Spleen (tissue), 11 donors: Measurements from ENCODE around the gene ABCA3. TPM values are rescaled to one million over a fixed set of nuclear protein-coding genes. Genes with fewer than 3 reads are reported as not detected.

ENCODE experiments used
- DNase-seq: peaks from one replicate; pipeline ENCODE4 v3.0.0-alpha.2; 2020
- H3K27ac ChIP-seq, 8 donors: fragments of 200-600 bp; sonication (generic) in 7 of 8; 1 replicate in 4 of 8; 2 replicates in 4 of 8; pipeline versions ENCODE4 v1.5.0 to v1.8.0; 2016 to 2021; ENCODE audit warnings: inconsistent platforms in 4 of 8, mild to moderate bottlenecking in 4 of 8, moderate library complexity in 1 of 8
- H3K27me3 ChIP-seq, 7 donors: fragments of 200-600 bp; sonication (generic) in 6 of 7; replicated peaks in 1 of 7; 1 replicate in 4 of 7; 2 replicates in 3 of 7; pipeline versions ENCODE4 v1.5.0 to v1.8.0; 2016 to 2021; ENCODE audit warnings: inconsistent platforms in 3 of 7, mild to moderate bottlenecking in 1 of 7
- H3K36me3 ChIP-seq, 6 donors: fragments of 200-600 bp; sonication (generic) in 5 of 6; 1 replicate in 4 of 6; 2 replicates in 2 of 6; pipeline versions ENCODE4 v1.5.0 to v1.8.0; 2016 to 2021; ENCODE audit warnings: inconsistent platforms in 2 of 6
- H3K4me1 ChIP-seq, 6 donors: fragments of 200-600 bp; sonication (generic) in 5 of 6; 1 replicate in 3 of 6; 2 replicates in 3 of 6; pipeline versions ENCODE4 v1.5.0 to v1.8.0; 2016 to 2021; ENCODE audit warnings: inconsistent platforms in 3 of 6
- H3K4me3 ChIP-seq, 8 donors: fragments of 200-600 bp; sonication (generic) in 7 of 8; 1 replicate in 4 of 8; 2 replicates in 4 of 8; pipeline versions ENCODE4 v1.5.0 to v1.8.0; 2016 to 2021; ENCODE audit warnings: inconsistent platforms in 4 of 8, mild to moderate bottlenecking in 4 of 8, moderate library complexity in 2 of 8
- H3K9me3 ChIP-seq, 8 donors: fragments of 200-600 bp; sonication (generic) in 7 of 8; 1 replicate in 4 of 8; 2 replicates in 4 of 8; pipeline versions ENCODE4 v1.5.0 to v1.8.0; 2016 to 2021; ENCODE audit warnings: inconsistent platforms in 4 of 8
- POLR2A ChIP-seq, 3 donors: fragments of 450-650 bp; IDR thresholded peaks; one replicate each; pipeline ENCODE4 v1.5.1; 2017; ENCODE audit warnings: antibody characterized with exemption in 3 of 3, mild to moderate bottlenecking in 1 of 3
- POLR2AphosphoS5 ChIP-seq, 3 donors: sonication (generic); formaldehyde crosslinking; IDR thresholded peaks; one replicate each; pipeline ENCODE4 v1.5.1; 2017; ENCODE audit warnings: antibody characterized with exemption in 3 of 3
- WGBS, 5 donors: extraction: QIAGEN DNeasy Blood & Tissue Kit in 3 of 5; methylation state at CpG; one replicate each; pipeline versions ENCODE4 v1.1.5 to v1.1.7; 2013 to 2018; 5-methylcytosine and 5-hydroxymethylcytosine counted together
- intact Hi-C: fragments of 100-400 bp; cut with DNase I; formaldehyde crosslinking; loops from one replicate; pipeline ENCODE4 v1.15.0; 2023; ENCODE audit warnings: low total_unique reads
- polyA plus RNA-seq, 3 donors: library from polyadenylated mRNA; stranded (reverse); fragments of 200-250 nt; gene quantifications; one replicate each; pipeline ENCODE4 v1.2.1, GENCODE V29; 2013
- total RNA-seq, 7 donors: library from RNA; depleted of rRNA in 3 of 7; stranded (reverse); fragments of >200 nt in 3 of 7; fragmentation: NEBNext Ultra II Directional in 4 of 7; extraction: Animal tissue kit (Norgen Biotek cat#: 25700) in 4 of 7; gene quantifications; one replicate each; pipeline versions ENCODE4 v1.1.0 to v1.2.1, GENCODE V29; 2016 to 2021
- TF ChIP-seq, protein P1 (sequence below), 11 experiments: fragments of 200-600 bp in 7 of 11; fragments of 450-650 bp in 4 of 11; sonication (generic) in 4 of 11; IDR thresholded peaks in 8 of 11; conservative IDR thresholded peaks in 3 of 11; 1 replicate in 7 of 11; 2 replicates in 4 of 11; pipeline versions ENCODE4 v1.4.0 to v1.8.0; 2016 to 2021; ENCODE audit warnings: antibody characterized with exemption in 11 of 11, inconsistent platforms in 4 of 11, mild to moderate bottlenecking in 1 of 11
- donor health status: healthy with polysubstance abuse.
- donor health status: DM: no; HTN: no; CAD: no; lungs with moderate emphysema.
- donor health status: DM: no; HTN: no; CAD: no.
- donor health status: Bipolar disorder and iron deficiency.
- donor health status: healthy.
- donor health status: DM: no; HTN: no; CAD: no.
- donor health status: DM: yes; HTN: yes; CAD: no.

Gene ABCA3
- total and polyA plus RNA-seq, 10 donors: 2.5 to 12.6 (median 6.8) TPM

DNA sequence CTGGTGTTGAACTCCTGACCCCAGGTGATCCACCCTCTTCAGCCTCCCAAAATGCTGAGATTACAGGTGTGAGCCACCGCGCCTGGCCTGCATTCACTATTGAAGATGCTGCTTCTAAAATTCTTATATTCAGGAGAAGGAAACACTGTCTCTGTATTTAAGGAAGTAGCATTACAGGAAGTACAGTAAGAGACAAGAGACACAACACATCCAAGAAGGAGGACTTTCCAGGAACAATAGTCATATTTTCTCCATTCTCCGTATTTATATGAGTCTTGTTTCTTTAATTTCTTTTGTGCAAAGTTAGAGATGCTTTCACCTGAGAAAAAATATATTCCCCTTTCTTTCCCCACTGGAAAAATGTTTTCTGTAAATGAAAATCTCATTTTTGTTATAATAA, 18.3 kb upstream of the ABCA3 start:
- no peak for DNase-seq
- Histone ChIP-seq H3K27me3 (peaks cover 0 to 70% (median 0%) of the 10 kb centered on the region in 7 donors), H3K4me3 (no peak overlapping the region), H3K4me1 (no peaks in the 10 kb centered on the region), H3K9me3 (no peaks in the 10 kb centered on the region), H3K27ac (no peak overlapping the region), H3K36me3 (no peaks in the 10 kb centered on the region)
- intact Hi-C loops: no loop called here
- TF ChIP-seq, protein P1, sequence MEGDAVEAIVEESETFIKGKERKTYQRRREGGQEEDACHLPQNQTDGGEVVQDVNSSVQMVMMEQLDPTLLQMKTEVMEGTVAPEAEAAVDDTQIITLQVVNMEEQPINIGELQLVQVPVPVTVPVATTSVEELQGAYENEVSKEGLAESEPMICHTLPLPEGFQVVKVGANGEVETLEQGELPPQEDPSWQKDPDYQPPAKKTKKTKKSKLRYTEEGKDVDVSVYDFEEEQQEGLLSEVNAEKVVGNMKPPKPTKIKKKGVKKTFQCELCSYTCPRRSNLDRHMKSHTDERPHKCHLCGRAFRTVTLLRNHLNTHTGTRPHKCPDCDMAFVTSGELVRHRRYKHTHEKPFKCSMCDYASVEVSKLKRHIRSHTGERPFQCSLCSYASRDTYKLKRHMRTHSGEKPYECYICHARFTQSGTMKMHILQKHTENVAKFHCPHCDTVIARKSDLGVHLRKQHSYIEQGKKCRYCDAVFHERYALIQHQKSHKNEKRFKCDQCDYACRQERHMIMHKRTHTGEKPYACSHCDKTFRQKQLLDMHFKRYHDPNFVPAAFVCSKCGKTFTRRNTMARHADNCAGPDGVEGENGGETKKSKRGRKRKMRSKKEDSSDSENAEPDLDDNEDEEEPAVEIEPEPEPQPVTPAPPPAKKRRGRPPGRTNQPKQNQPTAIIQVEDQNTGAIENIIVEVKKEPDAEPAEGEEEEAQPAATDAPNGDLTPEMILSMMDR (IDR thresholded peaks at IDR 0.05 in 8 of 11, conservative IDR thresholded peaks at IDR 0.05 in 3 of 11): no peak
- no peak for TF ChIP-seq POLR2AphosphoS5 (IDR thresholded peaks at IDR 0.05)
- TF ChIP-seq POLR2A (IDR thresholded peaks at IDR 0.05): no peak
- WGBS, 5 donors: 80 to 96% (median 90%) methylated on average over 3 of the region's 3 CpGs

DNA sequence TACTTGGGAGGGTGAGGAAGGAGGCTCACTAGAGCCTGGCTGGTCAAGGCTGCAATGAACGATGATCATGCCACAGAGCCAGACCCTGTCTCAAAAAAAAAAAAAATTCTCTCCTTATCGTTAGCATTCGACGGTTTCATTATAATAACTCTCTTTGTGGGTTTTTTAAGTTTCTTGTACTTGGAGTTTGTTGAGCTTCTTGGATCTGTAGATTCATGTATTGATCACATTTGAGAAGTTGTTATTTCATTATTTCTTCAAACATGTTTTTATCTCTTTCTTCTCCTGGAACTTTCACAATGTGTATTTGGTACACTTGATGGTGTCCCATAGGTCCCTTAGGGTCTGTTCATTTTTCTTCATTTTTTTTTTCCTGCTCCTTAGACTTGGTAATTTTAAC, 16.8 kb upstream of the ABCA3 start:
- no peak overlapping the region for H3K27ac ChIP-seq
- DNase-seq: no peak
- peaks cover 0 to 61% (median 0%) of the 10 kb centered on the region in 7 donors for H3K27me3 ChIP-seq
- 91 to 95% (median 93%) methylated on average over 4 of the region's 4 CpGs for WGBS, 5 donors
- no peaks in the 10 kb centered on the region for H3K36me3 ChIP-seq
- intact Hi-C loops: no loop called here
- H3K9me3 ChIP-seq: no peaks in the 10 kb centered on the region
- no peaks in the 10 kb centered on the region for H3K4me1 ChIP-seq
- no peak overlapping the region for H3K4me3 ChIP-seq
- TF ChIP-seq POLR2AphosphoS5 (IDR thresholded peaks at IDR 0.05): no peak
- TF ChIP-seq, protein P1 (IDR thresholded peaks at IDR 0.05 in 8 of 11, conservative IDR thresholded peaks at IDR 0.05 in 3 of 11): no peak
- TF ChIP-seq POLR2A (IDR thresholded peaks at IDR 0.05): no peak

DNA sequence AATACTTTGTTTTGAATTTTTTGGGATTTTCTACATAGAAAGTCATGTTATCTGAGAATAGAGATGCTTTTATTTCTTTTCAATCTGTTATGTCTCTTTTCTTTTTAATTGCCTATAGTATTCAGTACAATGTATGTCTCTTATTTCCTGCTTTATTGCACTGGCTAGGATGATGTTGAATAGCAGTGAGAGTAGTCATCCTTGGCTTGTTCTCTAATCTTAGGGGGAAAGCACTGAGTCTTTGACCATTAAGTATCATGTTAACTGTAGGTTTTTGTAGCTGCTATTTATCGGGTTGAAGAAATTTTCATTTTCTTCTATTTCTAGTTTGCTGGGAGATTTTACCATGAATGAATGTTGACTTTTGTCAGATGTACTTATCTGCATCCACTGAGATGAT, 10.0 kb upstream of the ABCA3 start:
- H3K27ac ChIP-seq: no peak overlapping the region
- intact Hi-C loops: loop anchor here (5.0 kb wide), 1 partner anchor 152 kb away; no protein-coding TSS in a partner anchor
- no peak overlapping the region for H3K4me3 ChIP-seq
- no peak for TF ChIP-seq POLR2A (IDR thresholded peaks at IDR 0.05)
- TF ChIP-seq, protein P1 (IDR thresholded peaks at IDR 0.05 in 8 of 11, conservative IDR thresholded peaks at IDR 0.05 in 3 of 11): no peak
- TF ChIP-seq POLR2AphosphoS5 (IDR thresholded peaks at IDR 0.05): no peak
- no peaks in the 10 kb centered on the region for H3K4me1 ChIP-seq
- no peak for DNase-seq
- no peaks in the 10 kb centered on the region for H3K36me3 ChIP-seq
- WGBS, 5 donors: 91 to 100% (median 93%) methylated on average over 1 of the region's 1 CpG
- peaks cover 0 to 24% (median 0%) of the 10 kb centered on the region in 7 donors for H3K27me3 ChIP-seq
- no peaks in the 10 kb centered on the region for H3K9me3 ChIP-seq

DNA sequence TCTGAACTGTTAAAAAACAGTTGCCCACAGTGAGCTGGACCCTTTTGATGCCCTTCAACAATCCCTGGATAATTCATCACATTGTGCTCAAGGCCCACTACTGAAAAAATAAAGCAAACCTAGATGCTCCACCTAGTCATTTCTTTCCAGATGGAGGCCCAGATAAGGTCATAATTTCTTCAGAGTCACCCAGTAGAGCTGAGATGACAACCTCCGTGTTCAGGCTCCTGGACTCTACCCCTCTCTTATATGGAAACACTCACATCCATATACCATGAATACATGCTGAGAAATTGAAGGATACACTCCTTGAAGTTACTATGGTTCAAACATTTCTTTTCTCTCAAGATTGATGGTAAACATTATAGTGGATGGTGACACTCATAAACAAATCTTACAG, 2.7 kb upstream of the ABCA3 start:
- H3K36me3 ChIP-seq: no peaks in the 10 kb centered on the region
- 57 to 72% (median 59%) methylated on average over 1 of the region's 1 CpG for WGBS, 5 donors
- H3K27ac ChIP-seq: no peak overlapping the region
- TF ChIP-seq, protein P1 (IDR thresholded peaks at IDR 0.05 in 8 of 11, conservative IDR thresholded peaks at IDR 0.05 in 3 of 11): no peak
- TF ChIP-seq POLR2A (IDR thresholded peaks at IDR 0.05) (no peak), POLR2AphosphoS5 (IDR thresholded peaks at IDR 0.05) (no peak)
- no peak for DNase-seq
- peaks cover 0 to 4% (median 0%) of the 10 kb centered on the region in 8 donors for H3K9me3 ChIP-seq
- H3K27me3 ChIP-seq: peaks cover 0 to 35% (median 6%) of the 10 kb centered on the region in 7 donors
- no peak overlapping the region for H3K4me3 ChIP-seq
- H3K4me1 ChIP-seq: peaks cover 7 to 29% (median 26%) of the 10 kb centered on the region in 6 donors
- intact Hi-C loops: no loop called here
